Measurements from ENCODE around the gene GABRR3.
A peak's percentile ranks its signal among the peaks of the same experiment; 100 is the strongest.

Gene GABRR3

GRCh38 chr3:98035208-98035607, at the start of gene GABRR3:
Gene GABRR3 (minus strand): TSS chr3:98035315. CDS start chr3:98034987, 328 bp downstream.
- DNase-seq: no peak

GRCh38 chr3:98073486-98073885, 38.4 kb upstream of the GABRR3 start:
- no peak for DNase-seq

DNA sequence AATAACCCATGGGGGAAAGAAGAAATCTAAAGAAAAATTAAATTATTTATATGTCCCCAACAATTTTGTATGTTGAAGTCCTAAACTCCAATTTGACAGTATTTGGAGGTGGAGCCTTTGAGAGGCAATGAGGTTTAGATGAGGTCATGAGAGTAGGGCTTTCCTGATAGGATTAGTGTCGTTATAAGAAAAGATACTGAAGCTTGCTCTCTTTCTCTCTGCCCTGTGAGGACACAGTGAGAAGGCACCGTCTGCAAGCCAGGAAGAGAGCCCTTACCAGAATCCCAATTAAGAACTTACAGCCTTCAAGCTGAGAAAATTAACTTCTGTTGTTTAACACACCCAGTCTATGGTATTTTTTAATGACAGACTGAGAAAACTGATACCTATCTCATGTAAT, 35.7 kb upstream of the GABRR3 start:
- DNase-seq: no peak

DNA sequence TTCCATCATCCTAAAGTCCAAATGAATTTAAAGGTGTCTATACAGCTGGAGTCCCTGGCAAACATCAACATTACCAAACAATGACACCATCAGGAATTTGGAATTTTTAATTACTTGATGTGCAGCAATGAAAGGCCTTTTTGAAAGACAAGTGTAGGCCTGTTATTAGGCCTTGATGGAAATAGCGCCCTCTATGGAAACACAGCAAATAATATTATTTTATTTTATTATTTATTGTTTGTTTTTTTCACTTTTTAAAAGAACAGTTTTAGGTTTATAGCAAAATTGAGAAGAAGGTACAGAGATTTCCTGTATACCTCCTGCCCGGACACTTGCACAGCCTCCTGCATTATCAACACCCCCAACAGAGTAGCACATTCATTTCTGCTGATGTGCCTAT, 33.7 kb upstream of the GABRR3 start:
- DNase-seq: no peak

DNA sequence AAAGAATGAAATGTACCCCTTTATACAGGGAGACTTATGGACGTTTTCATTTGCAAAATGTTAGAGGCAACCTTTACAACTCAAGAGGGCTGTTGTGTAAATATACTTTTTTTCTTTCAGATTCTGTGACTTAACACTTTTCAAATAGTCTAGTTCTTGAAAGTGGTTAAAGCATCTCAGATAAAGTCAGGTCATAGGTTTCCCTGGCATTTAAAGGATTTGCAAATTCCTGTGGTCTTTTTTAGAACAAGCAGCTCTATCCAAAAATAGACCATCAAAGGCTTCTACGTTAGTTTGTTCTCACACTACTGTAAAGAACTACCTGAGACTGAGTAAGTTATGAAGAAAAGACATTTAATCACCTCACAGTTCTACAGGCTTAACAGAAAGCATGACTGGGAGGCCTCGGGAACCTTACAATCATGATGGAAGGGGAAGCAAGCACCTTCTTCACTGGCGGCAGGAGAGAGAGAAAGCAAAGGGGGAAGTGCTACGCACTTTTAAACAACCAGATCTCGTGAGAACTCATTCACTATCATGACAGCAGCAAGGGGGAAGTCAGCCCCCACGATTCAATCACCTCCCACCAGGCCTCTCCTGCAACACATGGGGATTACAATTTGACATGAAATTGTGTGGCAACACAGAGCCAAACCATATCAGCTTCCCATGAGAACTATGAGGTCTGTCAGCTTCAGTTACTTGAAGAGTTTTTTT, 23.3 kb upstream of the GABRR3 start:
- no peak for DNase-seq

DNA sequence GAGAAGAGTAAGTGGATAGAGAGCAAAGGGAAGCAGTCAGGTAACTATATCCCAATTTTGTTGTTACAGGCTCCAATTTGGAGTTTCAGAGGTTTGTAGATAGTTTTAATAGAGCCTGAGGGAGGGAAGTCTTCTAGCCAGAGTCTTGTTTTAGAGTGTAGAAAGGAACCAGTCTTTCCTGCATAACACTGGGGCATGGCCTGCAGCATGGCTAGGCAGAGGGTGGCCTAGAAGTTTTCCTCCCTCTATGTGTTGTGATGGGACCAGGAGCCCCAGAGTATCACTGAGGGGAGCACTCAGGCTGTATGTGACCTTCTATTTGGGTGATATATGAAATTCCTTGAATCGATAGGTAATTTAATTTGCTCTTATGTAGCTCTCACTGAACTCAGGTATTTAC, 22.5 kb upstream of the GABRR3 start:
- no peak for DNase-seq

GRCh38 chr3:98056035-98056434, 20.9 kb upstream of the GABRR3 start:
- DNase-seq: no peak

GRCh38 chr3:98049271-98049670, 14.2 kb upstream of the GABRR3 start:
- DNase-seq: no peak

DNA sequence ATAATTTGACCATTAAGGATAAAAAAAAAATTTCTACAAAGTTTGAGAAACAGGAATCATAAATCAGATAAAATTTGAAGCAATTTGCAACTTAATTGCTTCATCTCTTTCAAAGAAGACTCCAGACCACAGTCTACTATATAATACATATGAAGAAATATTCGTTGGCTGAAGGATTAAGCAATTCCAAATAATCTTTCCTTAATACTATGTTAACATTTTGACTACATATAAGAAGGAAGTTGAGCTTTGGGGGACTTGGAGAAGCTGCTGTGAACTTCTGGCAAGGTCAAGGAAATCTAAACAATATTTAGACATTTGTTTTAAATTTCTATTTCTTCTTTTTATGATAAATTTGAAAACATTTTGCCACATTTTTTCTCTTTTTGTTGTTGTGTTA, 13.5 kb upstream of the GABRR3 start:
- no peak for DNase-seq

GRCh38 chr3:98041350-98041749, 6.2 kb upstream of the GABRR3 start:
- no peak for DNase-seq

DNA sequence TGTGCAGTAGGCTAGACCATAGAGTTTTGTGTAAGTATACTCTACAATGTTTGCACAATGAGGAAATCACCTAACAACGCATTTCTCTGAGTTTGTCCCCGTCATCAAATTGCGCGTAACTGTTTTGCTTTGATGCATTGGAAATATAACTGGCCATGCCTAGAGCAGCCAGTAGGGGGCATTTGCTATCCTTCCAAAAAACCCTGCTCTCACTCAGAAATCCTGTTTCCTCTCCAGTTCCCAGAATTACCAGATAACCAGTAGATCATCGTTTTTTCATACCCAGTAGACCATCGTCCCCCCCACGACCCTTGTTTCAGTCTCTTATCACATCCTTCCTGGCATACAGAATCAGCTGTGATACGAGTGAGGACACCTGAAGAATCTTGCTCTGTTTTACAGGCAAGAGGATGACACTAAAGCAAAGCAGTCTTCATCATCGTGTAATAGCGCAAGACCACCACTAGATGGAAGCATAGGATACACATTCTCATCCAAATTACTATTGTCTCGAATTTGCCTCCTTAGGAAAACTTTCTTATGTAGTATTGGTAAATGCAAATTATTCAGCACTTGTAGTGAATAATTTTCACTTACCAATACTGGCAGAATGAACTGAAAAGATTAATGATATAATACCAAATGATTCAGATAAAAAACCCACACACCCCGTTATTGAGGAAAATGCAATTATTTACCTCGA, 4.4 kb upstream of the GABRR3 start:
- peak; percentile 82 for DNase-seq

DNA sequence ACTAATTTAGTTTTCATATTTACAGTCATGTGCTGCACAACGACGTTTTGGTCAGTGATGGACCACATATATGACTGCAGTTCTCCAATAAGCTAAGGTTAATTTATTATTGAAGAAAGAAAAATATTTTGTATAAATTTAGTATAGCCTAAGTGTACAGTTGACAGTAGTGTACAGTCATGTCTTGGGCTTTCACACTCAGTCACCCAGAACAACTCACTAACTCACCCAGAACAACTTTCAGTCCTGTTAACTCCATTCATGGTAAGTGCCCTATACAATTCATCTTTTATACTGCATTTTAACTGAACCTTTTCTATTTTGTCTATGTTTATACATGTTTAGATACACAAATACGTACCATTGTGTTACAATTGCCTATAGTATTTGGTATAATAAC, 3.8 kb upstream of the GABRR3 start:
- no peak for DNase-seq

- no peak for DNase-seq
Observed at GRCh38 chr3:98038286-98038685, 3.2 kb upstream of the GABRR3 start.

- DNase-seq: no peak
Observed at GRCh38 chr3:98034486-98034885, 629 bp downstream of the GABRR3 start.

DNA sequence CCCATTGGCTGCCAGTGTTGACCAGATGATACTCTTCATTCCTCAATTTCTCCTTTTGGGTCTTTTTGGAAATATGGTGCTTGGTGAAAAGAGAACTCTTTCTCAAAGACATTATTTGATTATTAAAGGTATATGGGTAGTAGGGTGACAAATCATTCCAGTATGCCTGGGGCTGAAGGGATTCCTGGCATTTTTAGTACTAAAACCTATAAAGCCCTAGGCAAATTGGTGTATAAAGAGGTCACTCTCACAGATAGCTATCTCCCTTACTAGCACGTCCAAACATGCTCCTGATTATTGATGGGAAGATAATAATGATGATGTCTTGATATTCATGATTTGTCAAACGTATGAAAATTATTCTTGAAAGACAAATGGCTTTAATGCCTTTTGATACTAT, 1.1 kb downstream of the GABRR3 start:
- no peak for DNase-seq

DNA sequence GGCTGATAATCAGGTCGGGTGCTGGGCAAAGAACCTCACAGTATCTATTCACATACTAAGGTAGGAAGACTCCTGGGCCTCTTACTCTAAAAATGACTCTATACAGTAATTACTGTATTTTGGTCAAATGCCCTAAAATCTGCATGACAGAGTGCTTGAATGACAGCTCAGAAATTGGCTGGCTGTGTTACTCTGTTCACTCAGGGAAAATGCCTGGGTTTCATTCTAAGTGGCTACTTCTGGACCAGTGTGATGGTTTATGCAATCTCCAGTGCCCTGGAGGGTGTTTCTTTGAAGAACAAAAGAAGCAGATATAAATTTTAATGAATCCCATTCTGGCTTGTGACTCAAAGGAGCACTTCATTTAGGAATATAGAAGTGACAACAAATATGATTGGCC, 2.2 kb downstream of the GABRR3 start:
- no peak for DNase-seq

DNA sequence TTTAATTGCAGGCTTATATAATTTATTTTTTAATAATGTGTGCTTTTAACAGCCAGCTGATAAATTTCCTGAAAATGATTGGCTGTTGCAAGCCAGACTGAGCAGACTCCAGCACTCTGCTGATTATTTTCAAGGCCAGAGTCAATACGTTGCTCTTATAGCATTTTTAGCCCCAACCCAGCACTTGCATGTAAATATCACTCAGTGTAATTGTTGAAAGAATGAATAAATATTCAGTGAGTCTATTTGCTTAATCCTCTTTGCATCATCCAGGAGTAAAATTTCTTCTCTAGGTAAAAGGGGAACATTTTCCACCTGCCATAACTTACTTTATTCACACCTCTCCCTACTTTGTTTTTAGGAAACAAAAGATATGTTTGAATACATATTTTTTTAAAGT, 2.9 kb downstream of the GABRR3 start:
- no peak for DNase-seq

DNA sequence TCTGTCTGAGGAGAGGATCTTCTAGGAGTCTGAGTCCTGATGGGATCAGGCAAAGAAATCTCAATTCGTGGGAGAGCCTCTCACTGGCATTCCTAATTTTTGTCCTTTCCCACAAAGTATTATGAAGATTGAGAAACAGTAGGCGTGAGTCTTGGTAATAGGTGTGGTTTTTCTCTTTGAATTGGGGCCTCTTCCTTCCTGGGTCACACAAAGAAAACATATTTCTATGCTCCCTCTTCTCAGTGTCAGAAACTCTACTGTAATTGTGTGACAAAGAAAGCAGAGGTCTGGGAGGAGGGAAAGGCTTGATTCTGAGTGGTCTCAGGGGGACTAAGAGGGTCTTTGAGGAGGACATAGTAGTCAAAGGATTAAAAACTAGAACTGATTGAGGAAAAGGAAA, 6.0 kb downstream of the GABRR3 start:
- no peak for DNase-seq

DNA sequence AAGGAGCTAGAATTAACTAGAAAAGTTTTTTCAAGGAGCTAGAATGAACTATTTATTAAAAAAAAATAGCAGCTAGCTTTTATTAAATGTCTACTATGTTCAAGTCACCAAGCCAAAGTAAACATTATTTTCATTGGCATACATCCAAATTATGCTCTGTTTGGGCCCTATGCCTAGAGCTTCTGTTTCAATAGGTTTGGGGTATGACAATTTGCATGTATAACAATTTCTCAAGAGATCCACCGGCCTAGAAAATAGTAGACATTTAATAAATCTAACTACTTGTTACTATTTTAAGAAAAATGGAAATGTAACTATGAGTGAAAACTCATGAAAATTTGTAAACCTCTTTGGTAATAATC, 8.0 kb downstream of the GABRR3 start:
- DNase-seq: no peak

DNA sequence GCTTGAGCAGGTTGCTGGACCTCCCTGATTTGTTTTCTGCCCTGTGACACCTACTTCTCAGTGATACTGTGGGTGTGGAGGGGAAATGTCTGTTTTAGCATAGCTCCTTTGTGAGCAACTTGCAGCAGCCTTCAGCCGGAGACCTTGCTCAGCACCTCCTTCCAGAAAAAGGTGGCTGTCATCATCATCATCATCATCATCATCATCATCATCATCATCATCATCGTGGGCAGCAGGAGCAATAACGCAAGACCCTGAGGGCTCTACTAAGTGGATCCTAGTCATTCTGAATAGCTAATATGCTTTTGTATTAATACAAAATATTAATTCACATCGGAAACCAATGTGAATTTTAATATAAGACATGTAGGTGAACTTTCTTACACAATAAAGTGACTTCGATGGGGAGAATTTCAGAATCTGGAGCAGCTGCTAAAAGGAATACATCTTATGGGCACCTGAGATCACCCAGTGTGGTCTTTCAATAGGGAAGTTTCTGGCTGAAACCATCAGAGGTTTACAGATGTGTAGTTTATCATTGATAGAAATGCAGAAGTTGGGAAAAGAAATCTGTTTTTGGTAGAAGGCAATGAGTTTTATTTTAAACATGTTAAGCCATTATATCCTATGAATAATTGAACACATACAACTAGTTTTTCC, 8.6 kb downstream of the GABRR3 start:
- no peak for DNase-seq

- DNase-seq: no peak
Observed at GRCh38 chr3:98025392-98025945, 9.6 kb downstream of the GABRR3 start.

DNA sequence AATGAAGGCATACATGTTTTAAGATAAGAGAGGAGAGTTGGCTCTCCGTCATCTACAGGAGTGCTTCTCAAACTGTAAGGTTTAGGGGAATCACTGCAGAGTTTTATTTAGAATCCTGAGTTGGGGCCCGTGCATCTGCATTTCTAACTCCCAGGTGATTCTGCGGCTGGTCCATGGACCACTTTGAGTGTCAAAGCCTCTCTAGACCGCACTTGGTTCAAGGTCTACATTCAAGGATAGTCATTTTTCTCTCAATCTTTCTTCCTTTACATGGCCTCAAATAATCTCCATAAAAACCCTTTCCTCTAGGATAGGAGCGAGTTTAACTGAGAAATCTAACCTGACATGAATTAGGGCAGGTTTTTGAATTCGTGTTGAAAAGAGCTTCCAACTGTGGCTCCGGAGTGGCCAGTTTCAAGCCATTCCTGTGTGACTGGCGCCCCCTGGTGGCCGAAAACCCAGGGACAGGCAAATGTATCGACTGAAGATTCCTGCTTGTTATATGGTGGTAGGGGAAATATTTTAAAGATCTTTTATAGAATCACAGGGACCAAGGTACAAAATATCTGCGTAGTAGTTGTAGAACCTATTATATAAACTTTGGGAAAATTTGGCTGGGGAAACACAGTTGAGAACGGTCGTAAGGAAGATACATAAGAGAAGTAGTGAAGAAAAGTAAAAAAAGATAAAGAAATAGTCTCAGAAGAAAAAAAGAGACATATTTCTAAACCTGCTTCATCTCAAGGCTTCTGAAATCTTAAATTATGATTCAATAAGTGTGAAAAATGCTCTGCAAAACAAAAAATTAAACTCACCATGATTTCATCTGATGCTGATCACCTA, 11.9 kb downstream of the GABRR3 start:
- DNase-seq: peak; percentile 71
